Endodermal cell (in vitro differentiated cells): Measurements from ENCODE around the gene ZNF462. TPM values are rescaled to one million over a fixed set of nuclear protein-coding genes. Genes with fewer than 3 reads are reported as not detected.

Experiments used
- DNase-seq: peaks from one replicate; pipeline ENCODE4 v3.0.0-alpha.2; 2017
- H3K27ac ChIP-seq: 2 replicates; pipeline ENCODE4 v1.5.1; 2013; ENCODE audit warnings: mild to moderate bottlenecking, low read depth, low read length, moderate library complexity
- H3K27me3 ChIP-seq: 2 replicates; pipeline ENCODE4 v1.6.1; 2013; ENCODE audit warnings: mild to moderate bottlenecking, low read length, moderate library complexity; ENCODE audit not compliant: insufficient read depth, control insufficient read depth, poor library complexity, severe bottlenecking
- H3K36me3 ChIP-seq: 2 replicates; pipeline ENCODE4 v1.7.0; 2013; ENCODE audit warnings: mild to moderate bottlenecking, low read length, moderate library complexity; ENCODE audit not compliant: control insufficient read depth, insufficient read depth
- H3K4me1 ChIP-seq: one replicate; pipeline ENCODE4 v1.7.0; 2013; ENCODE audit warnings: low read length; ENCODE audit not compliant: control insufficient read depth, insufficient read depth
- H3K4me3 ChIP-seq: 2 replicates; pipeline ENCODE4 v1.5.1; 2013; ENCODE audit warnings: mild to moderate bottlenecking, low read length, moderate library complexity
- H3K9ac ChIP-seq: 2 replicates; pipeline ENCODE4 v1.6.1; 2013; ENCODE audit warnings: mild to moderate bottlenecking, low read length, moderate library complexity; ENCODE audit not compliant: poor library complexity, severe bottlenecking; ENCODE audit errors: extremely low read depth
- H3K9me3 ChIP-seq: 2 replicates; pipeline ENCODE4 v1.6.1; 2013; ENCODE audit warnings: mild to moderate bottlenecking, low read length, moderate library complexity; ENCODE audit not compliant: control insufficient read depth
- H3K27ac Mint-ChIP-seq: 2 replicates; pipeline ENCODE4 v1.8.0; 2020; ENCODE audit warnings: mixed read lengths
- H3K27me3 Mint-ChIP-seq: 2 replicates; pipeline ENCODE4 v1.8.0; 2021; ENCODE audit warnings: mild to moderate bottlenecking, mixed read lengths; ENCODE audit not compliant: insufficient read depth
- H3K36me3 Mint-ChIP-seq: 2 replicates; pipeline ENCODE4 v1.8.0; 2020; ENCODE audit warnings: low read depth, mixed read lengths
- H3K4me1 Mint-ChIP-seq: 2 replicates; pipeline ENCODE4 v1.8.0; 2020; ENCODE audit warnings: mixed read lengths
- H3K4me3 Mint-ChIP-seq: 2 replicates; pipeline ENCODE4 v1.8.0; 2020; ENCODE audit warnings: mild to moderate bottlenecking, moderate library complexity, mixed read lengths
- H3K9me3 Mint-ChIP-seq: 2 replicates; pipeline ENCODE4 v1.8.0; 2020; ENCODE audit warnings: mild to moderate bottlenecking, mixed read lengths
- WGBS, 2 experiments: methylation state at CpG; one replicate each; pipeline versions ENCODE4 v1.1.5 to v1.1.7; 2013; ENCODE audit warnings: missing lambda C conversion rate in 2 of 2, mixed read lengths in 1 of 2; ENCODE audit not compliant: insufficient coverage in 1 of 2, insufficient read length in 1 of 2; 5-methylcytosine and 5-hydroxymethylcytosine counted together
- total RNA-seq, 2 donors: library from RNA; stranded (reverse); fragmentation: NEBNext Ultra II Directional in 1 of 2; extraction: Animal tissue kit (Norgen Biotek cat#: 25700) in 1 of 2; gene quantifications; 2 replicates in 1 of 2; 3 replicates in 1 of 2; pipeline ENCODE4 v1.2.1, GENCODE V29; 2021
- TF ChIP-seq, protein P1 (sequence below): fragments of 200-600 bp; sonication (generic); conservative IDR thresholded peaks from 2 replicates; pipeline ENCODE4 v1.5.0; 2021; ENCODE audit warnings: antibody characterized with exemption, mild to moderate bottlenecking

ZNF462 gene
- total RNA-seq, 2 donors from 2014 or later: 68.2 to 88.4 TPM

DNA sequence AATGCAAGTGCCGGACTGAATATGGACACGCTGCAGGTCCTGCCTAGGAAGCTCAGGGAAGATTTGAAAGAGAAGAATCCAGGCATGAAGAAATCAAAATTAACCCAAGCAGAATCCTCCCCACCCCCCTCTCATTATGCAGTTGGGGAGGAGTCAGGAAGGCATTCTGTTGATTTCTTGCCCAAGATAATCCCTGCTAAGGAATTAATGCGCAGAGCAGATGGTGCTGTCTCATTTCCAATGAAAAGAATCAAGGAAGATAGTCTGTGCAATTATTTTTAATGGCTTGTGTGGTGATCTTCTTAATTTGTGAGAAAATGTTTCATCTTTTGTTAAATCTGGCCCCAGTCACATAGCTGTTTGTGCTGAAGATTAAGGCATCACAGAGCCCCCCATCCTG, 145.0 kb downstream of the ZNF462 start:
- H3K36me3 ChIP-seq: peaks cover 69% of the 10 kb centered on the region

DNA sequence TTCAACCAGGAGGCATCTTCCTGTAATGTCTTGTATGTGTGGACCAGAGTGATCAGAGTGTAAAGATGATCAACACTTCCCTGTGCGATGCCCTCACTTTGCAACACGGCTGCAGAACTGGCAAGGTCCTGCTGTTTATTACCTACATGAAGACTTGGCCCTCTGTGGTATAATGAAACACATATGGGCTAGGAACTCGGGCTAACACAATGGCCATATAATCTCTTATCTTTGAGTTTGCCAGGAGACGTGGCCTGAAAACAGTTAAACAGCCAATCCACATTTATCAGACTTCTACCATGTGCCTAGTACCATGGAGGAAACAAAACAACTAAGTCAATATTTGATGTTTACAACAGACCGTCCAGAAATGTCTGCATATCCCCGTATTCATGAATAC, 145.5 kb downstream of the ZNF462 start:
- peaks cover 16% of the 10 kb centered on the region for H3K4me1 ChIP-seq
- WGBS, 2 experiments: 90 to 96% methylated on average over 6 of the region's 6 CpGs
- no peak overlapping the region for H3K4me3 Mint-ChIP-seq
- H3K27me3 Mint-ChIP-seq: no peaks in the 10 kb centered on the region
- H3K9ac ChIP-seq: no peak overlapping the region
- TF ChIP-seq, protein P1, sequence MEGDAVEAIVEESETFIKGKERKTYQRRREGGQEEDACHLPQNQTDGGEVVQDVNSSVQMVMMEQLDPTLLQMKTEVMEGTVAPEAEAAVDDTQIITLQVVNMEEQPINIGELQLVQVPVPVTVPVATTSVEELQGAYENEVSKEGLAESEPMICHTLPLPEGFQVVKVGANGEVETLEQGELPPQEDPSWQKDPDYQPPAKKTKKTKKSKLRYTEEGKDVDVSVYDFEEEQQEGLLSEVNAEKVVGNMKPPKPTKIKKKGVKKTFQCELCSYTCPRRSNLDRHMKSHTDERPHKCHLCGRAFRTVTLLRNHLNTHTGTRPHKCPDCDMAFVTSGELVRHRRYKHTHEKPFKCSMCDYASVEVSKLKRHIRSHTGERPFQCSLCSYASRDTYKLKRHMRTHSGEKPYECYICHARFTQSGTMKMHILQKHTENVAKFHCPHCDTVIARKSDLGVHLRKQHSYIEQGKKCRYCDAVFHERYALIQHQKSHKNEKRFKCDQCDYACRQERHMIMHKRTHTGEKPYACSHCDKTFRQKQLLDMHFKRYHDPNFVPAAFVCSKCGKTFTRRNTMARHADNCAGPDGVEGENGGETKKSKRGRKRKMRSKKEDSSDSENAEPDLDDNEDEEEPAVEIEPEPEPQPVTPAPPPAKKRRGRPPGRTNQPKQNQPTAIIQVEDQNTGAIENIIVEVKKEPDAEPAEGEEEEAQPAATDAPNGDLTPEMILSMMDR: no peak
- peaks cover 65% of the 10 kb centered on the region for H3K36me3 ChIP-seq
- H3K36me3 Mint-ChIP-seq: peaks cover 64% of the 10 kb centered on the region
- H3K9me3 Mint-ChIP-seq: peaks cover 4% of the 10 kb centered on the region
- H3K27me3 ChIP-seq: no peaks in the 10 kb centered on the region
- H3K9me3 ChIP-seq: peaks cover 10% of the 10 kb centered on the region
- H3K4me1 Mint-ChIP-seq: peaks cover 41% of the 10 kb centered on the region
- no peak overlapping the region for H3K27ac ChIP-seq
- no peak overlapping the region for H3K4me3 ChIP-seq
- no peak for DNase-seq
- H3K27ac Mint-ChIP-seq: no peak overlapping the region

More for the DNA sequence above, 145.0 kb downstream of the ZNF462 start:
- Histone ChIP-seq H3K4me1 (peaks cover 16% of the 10 kb centered on the region), H3K27ac (no peak overlapping the region), H3K4me3 (no peak overlapping the region), H3K9ac (no peak overlapping the region), H3K9me3 (peaks cover 10% of the 10 kb centered on the region), H3K27me3 (no peaks in the 10 kb centered on the region)
- TF ChIP-seq, protein P1: no peak
- DNase-seq: no peak
- peaks cover 4% of the 10 kb centered on the region for H3K9me3 Mint-ChIP-seq
- peaks cover 68% of the 10 kb centered on the region for H3K36me3 Mint-ChIP-seq
- no peaks in the 10 kb centered on the region for H3K27me3 Mint-ChIP-seq
- peaks cover 41% of the 10 kb centered on the region for H3K4me1 Mint-ChIP-seq
- 80 to 96% methylated on average over 1 to 3 of the region's 3 CpGs for WGBS, 2 experiments
- no peak overlapping the region for H3K27ac Mint-ChIP-seq
- H3K4me3 Mint-ChIP-seq: no peak overlapping the region

DNA sequence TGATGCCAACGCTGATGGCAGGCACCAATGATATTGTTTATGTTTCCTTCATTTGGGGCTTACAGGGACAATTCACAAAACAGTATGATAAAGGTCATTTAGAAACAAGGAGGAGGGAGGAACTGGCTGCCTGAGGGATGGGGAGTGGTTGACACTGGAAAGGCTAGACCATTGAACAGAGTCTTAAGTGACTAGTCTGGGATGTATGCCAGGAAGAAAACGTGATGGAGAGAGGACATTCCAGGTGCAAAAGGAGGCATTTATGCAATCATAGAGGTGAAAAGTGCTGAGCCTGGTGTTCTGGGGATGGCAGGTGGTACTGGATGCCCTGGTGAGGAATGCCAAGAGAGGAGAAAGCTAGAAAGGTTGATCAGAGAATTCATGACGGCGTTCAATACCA, 153.4 kb downstream of the ZNF462 start:
- Mint-ChIP-seq H3K4me3 (no peak overlapping the region), H3K27ac (no peak overlapping the region), H3K9me3 (peaks cover 8% of the 10 kb centered on the region)

More for the DNA sequence above, 153.4 kb downstream of the ZNF462 start:
- H3K36me3 ChIP-seq: peaks cover 1% of the 10 kb centered on the region
- no peaks in the 10 kb centered on the region for H3K27me3 ChIP-seq
- no peak overlapping the region for H3K27ac ChIP-seq
- H3K4me1 Mint-ChIP-seq: peaks cover 16% of the 10 kb centered on the region
- H3K9me3 ChIP-seq: peaks cover 11% of the 10 kb centered on the region
- H3K27me3 Mint-ChIP-seq: no peaks in the 10 kb centered on the region
- no peak for DNase-seq
- TF ChIP-seq, protein P1: no peak
- WGBS, 2 experiments: 81 to 88% methylated on average over 3 to 4 of the region's 4 CpGs
- H3K9ac ChIP-seq: no peak overlapping the region
- peaks cover 10% of the 10 kb centered on the region for H3K4me1 ChIP-seq
- no peak overlapping the region for H3K4me3 ChIP-seq
- peaks cover 11% of the 10 kb centered on the region for H3K36me3 Mint-ChIP-seq
